ENCODE data around the gene MFSD2A.

GRCh38 chr1:39971138-39971537 is 16.2 kb downstream of the MFSD2A start:
- TF ChIP-seq EZH2 (IDR thresholded peaks at IDR 0.05; ENCODE audit: low read depth) (no peak), CTCF (conservative IDR thresholded peaks at IDR 0.05) (no peak)
